Measurements from ENCODE around the gene BCORL1.

Gene BCORL1

GRCh38 chrX:130095249-130096030 lies 113.0 kb downstream of the BCORL1 start:
- no peak for DNase-seq

- no peak for DNase-seq
Measured at GRCh38 chrX:130097507-130098209, 115.2 kb downstream of the BCORL1 start.

- DNase-seq = no peak
Measured at GRCh38 chrX:130098210-130098552, 115.7 kb downstream of the BCORL1 start.

- peak; percentile 46 for DNase-seq
Measured at GRCh38 chrX:130100180-130100579, 117.7 kb downstream of the BCORL1 start.

- no peak for DNase-seq
Measured at GRCh38 chrX:130103605-130104004, 121.2 kb downstream of the BCORL1 start.

- DNase-seq = no peak
Measured at GRCh38 chrX:130105244-130105643, 122.8 kb downstream of the BCORL1 start.

- no peak for DNase-seq
Measured at GRCh38 chrX:130106071-130106470, 123.6 kb downstream of the BCORL1 start.

Measured in fibroblast of skin of abdomen (primary cell).